Measurements from ENCODE around the gene CCN2.
A peak's percentile ranks its signal among the peaks of the same experiment; 100 is the strongest.

CCN2 gene

GRCh38 chr6:131947986-131948661 lies 3.0 kb downstream of the CCN2 start:
- no peaks in the 10 kb centered on the region for H3K27me3 ChIP-seq (ENCODE audit: control insufficient read depth in 1 of 2, insufficient read depth in 1 of 2, low read length in 2 of 2)
- H3K4me1 ChIP-seq (ENCODE audit: control insufficient read depth, insufficient read depth, low read depth, low read length): peaks cover 2% of the 10 kb centered on the region
- H2BK15ac ChIP-seq (ENCODE audit: low read depth, poor library complexity, severe bottlenecking): no peak overlapping the region
- peak overlapping the region; percentile 93 for H3K9ac ChIP-seq (ENCODE audit: low read length)
- H3K23ac ChIP-seq (ENCODE audit: low read length in 2 of 2): no peak overlapping the region
- peak; percentile 63 for DNase-seq
- H2BK120ac ChIP-seq (ENCODE audit: low read depth, low read length): no peak overlapping the region
- H2AFZ ChIP-seq (ENCODE audit: low read depth, low read length): no peak overlapping the region
- H3K27ac ChIP-seq (ENCODE audit: low read length, poor library complexity, severe bottlenecking): peak overlapping the region; percentile 84
- H3K4ac ChIP-seq (ENCODE audit: low read depth in 1 of 2, low read length in 2 of 2): no peak overlapping the region
- H3K4me2 ChIP-seq (ENCODE audit: low read length, poor library complexity, severe bottlenecking): peak overlapping the region; percentile 1
- H2AK5ac ChIP-seq (ENCODE audit: low read length, severe bottlenecking): no peak overlapping the region
- H3K4me3 ChIP-seq (ENCODE audit: insufficient read depth in 1 of 2, low read depth in 1 of 2, low read length in 2 of 2): peak overlapping the region; percentile 23 to 88
- no peak overlapping the region for H4K91ac ChIP-seq (ENCODE audit: low read length)
- H3K79me1 ChIP-seq (replicated peaks; ENCODE audit: low read length, poor library complexity, severe bottlenecking): no peaks in the 10 kb centered on the region
- no peak overlapping the region for H3K14ac ChIP-seq (ENCODE audit: low read length in 2 of 2)
- H3K9me3 ChIP-seq (ENCODE audit: control insufficient read depth, low read length): no peaks in the 10 kb centered on the region
- H4K8ac ChIP-seq (ENCODE audit: low read length): no peak overlapping the region
- no peak overlapping the region for H2BK5ac ChIP-seq (ENCODE audit: low read depth, low read length, poor library complexity, severe bottlenecking)
- no peak overlapping the region for H2BK12ac ChIP-seq (ENCODE audit: low read length in 2 of 2)
- H3K18ac ChIP-seq (ENCODE audit: low read depth in 1 of 2, low read length in 2 of 2): no peak overlapping the region
- H3K36me3 ChIP-seq (ENCODE audit: control insufficient read depth in 1 of 2, insufficient read depth in 2 of 2, low read depth in 1 of 2, low read length in 2 of 2): peaks cover 0 to 16% of the 10 kb centered on the region in 2 experiments
- WGBS: 67% methylated on average over 2 of the region's 3 CpGs

DNA sequence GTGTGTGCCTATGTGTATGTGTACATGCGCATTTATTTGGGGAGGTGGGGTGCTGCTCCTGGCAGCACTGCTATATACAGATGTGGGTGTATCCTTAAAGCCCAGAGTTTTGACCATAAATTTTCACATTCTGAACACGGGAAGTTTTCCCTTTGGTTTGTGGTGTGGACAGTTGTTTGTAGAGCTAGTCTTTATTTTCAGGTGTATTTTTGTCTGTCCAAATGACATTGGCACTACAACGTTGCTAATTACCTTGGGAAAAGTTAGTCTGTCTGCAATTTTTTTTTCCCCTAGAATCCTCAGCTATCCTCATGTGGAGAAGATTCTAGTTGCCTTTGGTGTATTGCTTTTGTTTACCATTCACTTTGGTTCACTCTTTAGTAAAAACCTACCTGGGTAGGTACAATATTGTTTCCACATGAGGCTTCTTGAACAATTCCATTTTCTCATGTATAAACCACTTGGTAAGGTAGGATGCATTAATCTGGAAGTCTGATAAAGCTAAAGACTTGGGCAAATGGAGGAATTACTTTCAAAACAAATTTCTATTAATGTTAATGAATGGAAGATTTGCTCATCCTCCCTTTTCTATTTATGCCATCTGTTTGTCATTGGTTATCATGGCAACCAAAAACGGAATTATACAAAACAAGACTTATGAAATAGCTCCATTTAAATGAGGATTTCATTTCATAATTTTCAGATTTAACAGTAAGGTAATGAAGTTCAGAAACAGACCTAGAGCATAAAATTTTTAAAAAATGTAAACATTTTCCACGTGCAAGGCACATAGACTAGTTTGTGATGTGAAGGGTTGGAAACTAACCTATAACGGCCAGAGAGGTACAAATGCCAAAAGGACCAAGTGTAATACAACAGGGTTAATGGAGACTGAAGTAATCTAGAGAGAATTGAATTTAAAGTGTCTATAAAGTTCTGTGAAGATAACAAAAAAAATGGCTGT lies 3.9 kb downstream of the CCN2 start:
- H2AFZ ChIP-seq (ENCODE audit: low read depth, low read length): no peak overlapping the region
- no peak overlapping the region for H3K14ac ChIP-seq (ENCODE audit: low read length in 2 of 2)
- H3K4me3 ChIP-seq (ENCODE audit: insufficient read depth in 1 of 2, low read depth in 1 of 2, low read length in 2 of 2): peak overlapping the region in 1 of 2 experiments; percentile 88
- H4K91ac ChIP-seq (ENCODE audit: low read length): no peak overlapping the region
- H4K8ac ChIP-seq (ENCODE audit: low read length): no peak overlapping the region
- peaks cover 0 to 16% of the 10 kb centered on the region in 2 experiments for H3K36me3 ChIP-seq (ENCODE audit: control insufficient read depth in 1 of 2, insufficient read depth in 2 of 2, low read depth in 1 of 2, low read length in 2 of 2)
- no peak overlapping the region for H3K4ac ChIP-seq (ENCODE audit: low read depth in 1 of 2, low read length in 2 of 2)
- no peak overlapping the region for H2BK120ac ChIP-seq (ENCODE audit: low read depth, low read length)
- WGBS: 43% methylated on average over 4 of the region's 6 CpGs
- H3K4me1 ChIP-seq (ENCODE audit: control insufficient read depth, insufficient read depth, low read depth, low read length): peaks cover 1% of the 10 kb centered on the region
- H3K4me2 ChIP-seq (ENCODE audit: low read length, poor library complexity, severe bottlenecking): peak overlapping the region; percentile 55
- H3K27me3 ChIP-seq (ENCODE audit: control insufficient read depth in 1 of 2, insufficient read depth in 1 of 2, low read length in 2 of 2): no peaks in the 10 kb centered on the region
- H2AK5ac ChIP-seq (ENCODE audit: low read length, severe bottlenecking): no peak overlapping the region
- H3K27ac ChIP-seq (ENCODE audit: low read length, poor library complexity, severe bottlenecking): peak overlapping the region; percentile 66
- no peaks in the 10 kb centered on the region for H3K79me1 ChIP-seq (replicated peaks; ENCODE audit: low read length, poor library complexity, severe bottlenecking)
- no peak overlapping the region for H3K23ac ChIP-seq (ENCODE audit: low read length in 2 of 2)
- no peak overlapping the region for H2BK12ac ChIP-seq (ENCODE audit: low read length in 2 of 2)
- H3K18ac ChIP-seq (ENCODE audit: low read depth in 1 of 2, low read length in 2 of 2): no peak overlapping the region
- DNase-seq: peak; percentile 79
- no peak overlapping the region for H2BK15ac ChIP-seq (ENCODE audit: low read depth, poor library complexity, severe bottlenecking)
- no peaks in the 10 kb centered on the region for H3K9me3 ChIP-seq (ENCODE audit: control insufficient read depth, low read length)
- peak overlapping the region; percentile 93 for H3K9ac ChIP-seq (ENCODE audit: low read length)
- H2BK5ac ChIP-seq (ENCODE audit: low read depth, low read length, poor library complexity, severe bottlenecking): no peak overlapping the region

GRCh38 chr6:131946404-131946991 lies 4.7 kb downstream of the CCN2 start:
- Histone ChIP-seq H3K27ac (ENCODE audit: low read length, poor library complexity, severe bottlenecking) (peak overlapping the region; percentile 66), H2AK5ac (ENCODE audit: low read length, severe bottlenecking) (no peak overlapping the region), H3K18ac (ENCODE audit: low read depth in 1 of 2, low read length in 2 of 2) (peak overlapping the region in 1 of 2 experiments; percentile 52), H3K4me3 (ENCODE audit: insufficient read depth in 1 of 2, low read depth in 1 of 2, low read length in 2 of 2) (no peak overlapping the region), H3K4me1 (ENCODE audit: control insufficient read depth, insufficient read depth, low read depth, low read length) (no peaks in the 10 kb centered on the region), H2BK120ac (ENCODE audit: low read depth, low read length) (no peak overlapping the region), H3K79me1 (replicated peaks; ENCODE audit: low read length, poor library complexity, severe bottlenecking) (no peaks in the 10 kb centered on the region), H3K27me3 (ENCODE audit: control insufficient read depth in 1 of 2, insufficient read depth in 1 of 2, low read length in 2 of 2) (no peaks in the 10 kb centered on the region), H2BK15ac (ENCODE audit: low read depth, poor library complexity, severe bottlenecking) (no peak overlapping the region), H3K9ac (ENCODE audit: low read length) (peak overlapping the region; percentile 93), H3K9me3 (ENCODE audit: control insufficient read depth, low read length) (no peaks in the 10 kb centered on the region), H4K8ac (ENCODE audit: low read length) (no peak overlapping the region), H2BK12ac (ENCODE audit: low read length in 2 of 2) (no peak overlapping the region), H3K14ac (ENCODE audit: low read length in 2 of 2) (no peak overlapping the region), H2AFZ (ENCODE audit: low read depth, low read length) (no peak overlapping the region), H4K91ac (ENCODE audit: low read length) (no peak overlapping the region), H3K23ac (ENCODE audit: low read length in 2 of 2) (no peak overlapping the region), H3K4ac (ENCODE audit: low read depth in 1 of 2, low read length in 2 of 2) (no peak overlapping the region), H3K4me2 (ENCODE audit: low read length, poor library complexity, severe bottlenecking) (peak overlapping the region; percentile 55), H3K36me3 (ENCODE audit: control insufficient read depth in 1 of 2, insufficient read depth in 2 of 2, low read depth in 1 of 2, low read length in 2 of 2) (peaks cover 0 to 16% of the 10 kb centered on the region in 2 experiments), H2BK5ac (ENCODE audit: low read depth, low read length, poor library complexity, severe bottlenecking) (no peak overlapping the region)
- 94% methylated on average over 5 of the region's 5 CpGs for WGBS
- peak; percentile 73 for DNase-seq

GRCh38 chr6:131945971-131946370 lies 5.2 kb downstream of the CCN2 start:
- Histone ChIP-seq H3K4me1 (ENCODE audit: control insufficient read depth, insufficient read depth, low read depth, low read length) (no peaks in the 10 kb centered on the region), H3K79me1 (replicated peaks; ENCODE audit: low read length, poor library complexity, severe bottlenecking) (no peaks in the 10 kb centered on the region), H2BK5ac (ENCODE audit: low read depth, low read length, poor library complexity, severe bottlenecking) (no peak overlapping the region), H2BK15ac (ENCODE audit: low read depth, poor library complexity, severe bottlenecking) (no peak overlapping the region), H2BK12ac (ENCODE audit: low read length in 2 of 2) (no peak overlapping the region), H3K18ac (ENCODE audit: low read depth in 1 of 2, low read length in 2 of 2) (no peak overlapping the region), H4K8ac (ENCODE audit: low read length) (no peak overlapping the region), H3K4me3 (ENCODE audit: insufficient read depth in 1 of 2, low read depth in 1 of 2, low read length in 2 of 2) (no peak overlapping the region), H3K14ac (ENCODE audit: low read length in 2 of 2) (no peak overlapping the region), H3K4me2 (ENCODE audit: low read length, poor library complexity, severe bottlenecking) (no peak overlapping the region), H3K27me3 (ENCODE audit: control insufficient read depth in 1 of 2, insufficient read depth in 1 of 2, low read length in 2 of 2) (no peaks in the 10 kb centered on the region), H2AK5ac (ENCODE audit: low read length, severe bottlenecking) (no peak overlapping the region), H2AFZ (ENCODE audit: low read depth, low read length) (no peak overlapping the region), H3K27ac (ENCODE audit: low read length, poor library complexity, severe bottlenecking) (peak overlapping the region; percentile 66), H3K4ac (ENCODE audit: low read depth in 1 of 2, low read length in 2 of 2) (no peak overlapping the region), H2BK120ac (ENCODE audit: low read depth, low read length) (no peak overlapping the region), H3K23ac (ENCODE audit: low read length in 2 of 2) (no peak overlapping the region), H4K91ac (ENCODE audit: low read length) (no peak overlapping the region), H3K9me3 (ENCODE audit: control insufficient read depth, low read length) (no peaks in the 10 kb centered on the region), H3K9ac (ENCODE audit: low read length) (peak overlapping the region; percentile 93), H3K36me3 (ENCODE audit: control insufficient read depth in 1 of 2, insufficient read depth in 2 of 2, low read depth in 1 of 2, low read length in 2 of 2) (peaks cover 0 to 15% of the 10 kb centered on the region in 2 experiments)
- DNase-seq: no peak
- no CpG with 5 or more reads among the region's 1 CpG for WGBS
